OCI-LY1 (cell line): ENCODE data around the gene SPDYE16.
"Not testable (repeated sequence)": the region's sequence is repeated elsewhere in the genome, so short reads cannot be mapped to it uniquely, and the experiment has no call there.

Experiments used
- CTCF ChIP-seq: fragments of 200-600 bp; sonication (generic), shearing (Covaris generic); IDR thresholded peaks from 2 replicates; pipeline ENCODE4 v1.5.1; 2017; ENCODE audit warnings: mild to moderate bottlenecking, antibody characterized with exemption, low read length, moderate library complexity, mixed read lengths
- EZH2 ChIP-seq: fragments of 200-600 bp; sonication (generic), shearing (Covaris generic); IDR thresholded peaks from 2 replicates; pipeline ENCODE4 v1.8.0; 2017; ENCODE audit warnings: borderline replicate concordance, mixed run types, mild to moderate bottlenecking, antibody characterized with exemption, low read length, moderate library complexity, mixed read lengths

- TF ChIP-seq EZH2, CTCF: not testable (repeated sequence)
These were observed 40.7 kb upstream of the SPDYE16 start for GRCh38 chr7:76583636-76584281.
